ENCODE results near the gene RENBP. TPM values are rescaled to one million over a fixed set of nuclear protein-coding genes. Genes with fewer than 3 reads are reported as not detected.
A peak's percentile ranks its signal among the peaks of the same experiment; 100 is the strongest.

RENBP gene
- total RNA-seq, 1 experiment from 2014 or later, result 15.5 TPM

DNA sequence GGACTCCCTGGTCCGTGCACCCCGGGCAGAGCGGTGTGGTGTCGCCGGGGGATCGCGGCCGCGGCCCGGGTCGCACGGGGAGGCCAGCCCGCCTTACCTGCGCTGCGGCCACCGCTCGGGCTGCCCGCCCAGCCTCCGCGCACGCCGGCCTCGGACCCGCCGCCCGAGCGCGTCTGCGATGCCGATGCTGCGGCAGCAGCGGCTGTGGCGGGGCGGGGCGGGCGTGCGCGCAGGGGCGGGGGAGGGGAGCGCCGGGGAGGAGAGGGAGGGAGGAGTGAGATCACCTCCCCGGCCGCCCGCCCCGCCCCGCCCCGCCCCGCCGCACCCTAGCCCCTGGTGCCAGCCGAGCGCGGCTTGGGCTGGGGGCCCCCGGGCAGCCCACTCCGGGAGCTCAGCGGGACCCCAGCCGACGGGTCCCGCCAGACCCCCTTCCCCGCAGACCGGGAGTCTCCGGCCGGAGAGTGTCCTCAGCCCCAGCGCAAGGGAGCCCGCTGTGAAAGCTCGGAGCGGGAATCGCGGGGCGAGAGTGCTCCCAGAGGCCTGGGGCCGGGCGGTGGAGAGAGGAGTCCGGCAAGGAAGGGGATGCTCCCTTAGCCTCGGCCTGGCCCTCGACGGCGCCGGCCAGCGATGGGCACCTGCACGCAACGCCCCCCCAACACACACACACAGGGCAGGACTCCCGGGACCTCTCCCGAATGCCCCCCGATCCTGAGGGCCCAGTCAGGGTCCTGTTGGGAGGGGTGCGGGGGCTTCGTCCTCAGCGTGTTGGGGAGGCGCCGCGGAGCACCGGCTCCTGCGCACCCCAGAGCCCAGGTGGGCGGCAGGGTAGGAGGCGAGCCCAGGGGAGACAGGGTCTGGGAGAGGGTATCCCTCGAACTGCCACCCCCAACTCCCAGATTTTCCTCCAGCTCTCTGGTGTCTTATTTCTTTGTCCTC is 58.2 kb downstream of the RENBP start, which contains the start of gene L1CAM:
L1CAM (minus strand) TSS at position 206 of the 936 bp plus-strand sequence. CDS start 10,337 bp downstream, outside the sequence.
- peak; percentile 51 for DNase-seq (ENCODE audit: low read depth)
- in situ Hi-C loops (cut with HindIII; ENCODE audit: low pct_unique_long_range_greater_than_20kb, low sequenced_read_pairs), result no loop called here

Other genes starting within 250 kb of the RENBP start
- 307 TPM in 2 replicates for gene BCAP31, start 220.3 kb downstream of the RENBP start, total RNA-seq (2014; rRNA removed; shearing (Covaris generic); ENCODE audit: low replicate concordance)
- gene ABCD1, start 219.8 kb downstream of the RENBP start, total RNA-seq (2014; rRNA removed; shearing (Covaris generic); ENCODE audit: low replicate concordance), result 7.3 and 19.3 TPM in 2 replicates
- gene PLXNB3, start 180.4 kb downstream of the RENBP start, total RNA-seq (2014; rRNA removed; shearing (Covaris generic); ENCODE audit: low replicate concordance), result 1.7 and 2.5 TPM in 2 replicates
- gene SRPK3, start 163.6 kb downstream of the RENBP start, total RNA-seq (2014; rRNA removed; shearing (Covaris generic); ENCODE audit: low replicate concordance), result 0.29 TPM in 1 of 2 replicates, not detected in the other
- 44.9 and 63.0 TPM in 2 replicates for gene IDH3G, start 150.3 kb downstream of the RENBP start, total RNA-seq (2014; rRNA removed; shearing (Covaris generic); ENCODE audit: low replicate concordance)
- 177 and 185 TPM in 2 replicates for gene SSR4, start 150.0 kb downstream of the RENBP start, total RNA-seq (2014; rRNA removed; shearing (Covaris generic); ENCODE audit: low replicate concordance)
- 4.3 and 8.5 TPM in 2 replicates for gene PDZD4, start 114.1 kb downstream of the RENBP start, total RNA-seq (2014; rRNA removed; shearing (Covaris generic); ENCODE audit: low replicate concordance)
- gene L1CAM, start 58.5 kb downstream of the RENBP start, total RNA-seq (2014; rRNA removed; shearing (Covaris generic); ENCODE audit: low replicate concordance), result 37.1 and 49.7 TPM in 2 replicates
- 0.09 TPM in 1 of 2 replicates, not detected in the other for gene AVPR2, start 40.0 kb downstream of the RENBP start, total RNA-seq (2014; rRNA removed; shearing (Covaris generic); ENCODE audit: low replicate concordance)
- gene ARHGAP4, start 18.4 kb downstream of the RENBP start, total RNA-seq (2014; rRNA removed; shearing (Covaris generic); ENCODE audit: low replicate concordance), result 8.1 and 15.3 TPM in 2 replicates
- gene NAA10, start 9.6 kb downstream of the RENBP start, total RNA-seq (2014; rRNA removed; shearing (Covaris generic); ENCODE audit: low replicate concordance), result 119 and 121 TPM in 2 replicates
- 9.5 and 10.1 TPM in 2 replicates for gene HCFC1, start 27.2 kb upstream of the RENBP start, total RNA-seq (2014; rRNA removed; shearing (Covaris generic); ENCODE audit: low replicate concordance)
- gene TMEM187, start 28.1 kb upstream of the RENBP start, total RNA-seq (2014; rRNA removed; shearing (Covaris generic); ENCODE audit: low replicate concordance), result 5.7 and 16.6 TPM in 2 replicates
- 116 and 131 TPM in 2 replicates for gene IRAK1, start 75.3 kb upstream of the RENBP start, total RNA-seq (2014; rRNA removed; shearing (Covaris generic); ENCODE audit: low replicate concordance)
- 20.9 and 26.7 TPM in 2 replicates for gene MECP2, start 153.1 kb upstream of the RENBP start, total RNA-seq (2014; rRNA removed; shearing (Covaris generic); ENCODE audit: low replicate concordance)
- not detected in 2 replicates for gene OPN1LW, start 199.6 kb upstream of the RENBP start, total RNA-seq (2014; rRNA removed; shearing (Covaris generic); ENCODE audit: low replicate concordance)
- gene OPN1MW, start 238.0 kb upstream of the RENBP start, total RNA-seq (2014; rRNA removed; shearing (Covaris generic); ENCODE audit: low replicate concordance), result not detected in 2 replicates